HG03039 (cell line): ENCODE results near the gene ATP11A.

ENCODE experiments used
- ATAC-seq: cut with Tn5 transposase; IDR thresholded peaks from one replicate; pipeline ENCODE4 v1.9.1; 2021; ENCODE audit warnings: mild to moderate bottlenecking, moderate library complexity; ENCODE audit not compliant: unreplicated experiment

Gene ATP11A

GRCh38 chr13:112917056-112917664, 227.3 kb downstream of the ATP11A start:
- no peak for ATAC-seq

- no peak for ATAC-seq
Measured at GRCh38 chr13:112917737-112918136, 227.9 kb downstream of the ATP11A start.

- ATAC-seq, result no peak
Measured at GRCh38 chr13:112918266-112918665, 228.4 kb downstream of the ATP11A start.

- ATAC-seq, result no peak
Measured at GRCh38 chr13:112918746-112919145, 228.9 kb downstream of the ATP11A start.

GRCh38 chr13:112923962-112924361, 234.1 kb downstream of the ATP11A start:
- no peak for ATAC-seq

- ATAC-seq, result no peak
Measured at GRCh38 chr13:112924365-112924764, 234.5 kb downstream of the ATP11A start.

- no peak for ATAC-seq
Measured at GRCh38 chr13:112926003-112926402, 236.2 kb downstream of the ATP11A start.

GRCh38 chr13:112926993-112927392, 237.2 kb downstream of the ATP11A start:
- no peak for ATAC-seq

GRCh38 chr13:112928020-112928971, 238.5 kb downstream of the ATP11A start:
- ATAC-seq, result no peak

GRCh38 chr13:112928972-112929782, 239.3 kb downstream of the ATP11A start:
- no peak for ATAC-seq

GRCh38 chr13:112929783-112930055, 239.9 kb downstream of the ATP11A start:
- no peak for ATAC-seq

GRCh38 chr13:112930192-112930591, 240.4 kb downstream of the ATP11A start:
- ATAC-seq, result no peak

- no peak for ATAC-seq
Measured at GRCh38 chr13:112931028-112931934, 241.4 kb downstream of the ATP11A start.

GRCh38 chr13:112932971-112933370, 243.1 kb downstream of the ATP11A start:
- ATAC-seq, result no peak

GRCh38 chr13:112933649-112934048, 243.8 kb downstream of the ATP11A start:
- ATAC-seq, result no peak

- no peak for ATAC-seq
Measured at GRCh38 chr13:112934078-112934477, 244.2 kb downstream of the ATP11A start.
